Right ventricle myocardium inferior (tissue), 1 donor: ENCODE results near the gene C6orf62. TPM values are rescaled to one million over a fixed set of nuclear protein-coding genes. Genes with fewer than 3 reads are reported as not detected.
"Not testable (repeated sequence)": the region's sequence is repeated elsewhere in the genome, so short reads cannot be mapped to it uniquely, and the experiment has no call there.

Source experiments
- ATAC-seq: fragments of 200-7000 bp; cut with Tn5 transposase; one replicate; pipeline ENCODE4 v1.9.1; 2020; ENCODE audit warnings: mild to moderate bottlenecking, moderate library complexity
- DNase-seq: peaks from one replicate; pipeline ENCODE4 v3.0.0; 2021; ENCODE audit errors: missing footprints
- intact Hi-C: fragments of 100-400 bp; cut with DNase I; formaldehyde crosslinking; loops from one replicate; pipeline ENCODE4 v1.11.0; 2022
- total RNA-seq: library from RNA; stranded (reverse); fragmentation: NEBNext Ultra II Directional; extraction: Animal tissue kit (Norgen Biotek cat#: 25700); gene quantifications from one replicate; pipeline ENCODE4 v1.2.1, GENCODE V29; 2021
- donor health status: DM: no; HTN: yes; CAD: no; lungs with severe emphysema.

The C6orf62 gene
- total RNA-seq, 1 donor from 2014 or later: 43.2 TPM

DNA sequence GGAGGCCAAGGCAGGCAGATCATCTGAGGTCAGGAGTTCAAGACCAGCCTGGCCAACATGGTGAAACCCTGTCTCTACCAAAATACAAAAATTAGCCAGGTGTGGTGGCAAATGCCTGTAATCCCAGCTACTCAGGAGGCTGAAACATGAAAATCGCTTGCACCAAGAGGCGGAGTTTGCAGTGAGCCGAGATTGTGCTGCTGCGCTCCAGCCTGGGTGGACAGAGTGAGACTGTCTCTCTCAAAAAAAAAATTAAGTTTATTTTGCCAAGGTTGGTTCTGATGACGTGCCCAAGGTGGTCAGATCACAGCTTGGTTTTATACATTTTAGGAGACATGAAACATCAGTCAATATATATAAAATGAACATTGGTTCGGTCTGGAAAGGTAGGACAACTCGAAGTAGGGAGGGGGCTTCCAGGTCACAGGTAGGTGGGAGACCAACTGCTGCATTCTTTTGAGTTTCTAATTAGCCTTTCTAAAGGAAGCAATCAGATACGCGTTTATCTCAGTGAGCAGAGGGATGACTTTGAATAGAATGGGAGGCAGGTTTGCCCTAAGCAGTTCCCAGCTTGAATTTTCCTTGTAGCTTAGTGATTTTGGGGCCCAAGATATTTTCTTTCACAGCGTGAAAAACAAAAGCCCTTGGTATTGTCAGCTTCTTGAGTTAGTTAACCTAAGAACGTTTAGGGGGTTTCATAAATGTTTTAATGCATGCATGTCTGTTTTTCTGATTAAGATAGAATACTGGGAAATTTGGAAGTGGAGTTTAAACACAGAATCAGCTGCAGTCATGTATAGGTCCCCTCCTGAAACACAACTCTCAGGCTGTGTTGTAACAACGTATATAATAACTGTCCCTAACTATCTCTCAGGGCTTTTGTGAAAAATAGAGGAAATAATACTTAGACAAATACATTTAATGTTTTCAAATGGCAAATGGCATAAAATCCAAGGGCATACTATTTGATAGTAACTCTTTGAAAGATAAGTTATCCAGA is 35.4 kb downstream of the C6orf62 start:
- intact Hi-C loops: no loop called here
- no peak for ATAC-seq

DNA sequence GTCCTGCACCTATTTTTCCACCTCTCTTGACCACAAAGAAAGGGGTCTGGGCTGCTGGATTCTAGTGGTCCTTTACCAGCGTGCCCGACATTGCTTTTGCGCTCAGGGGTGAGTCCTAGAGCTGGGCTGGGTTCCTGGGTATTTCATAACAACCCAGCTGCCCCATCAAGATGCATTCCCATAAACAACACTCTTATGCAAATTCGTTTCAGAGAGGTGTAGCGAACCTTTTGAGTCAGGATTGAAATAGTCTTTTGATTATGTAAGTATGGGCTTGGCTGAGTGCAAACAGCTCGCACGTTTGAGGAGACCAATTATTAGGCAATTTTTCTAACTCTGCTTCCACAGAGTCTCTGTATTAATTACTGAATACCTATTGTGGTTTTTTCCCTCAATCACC is 38.4 kb downstream of the C6orf62 start:
- ATAC-seq (no peak), DNase-seq (no peak)
- intact Hi-C loops: no loop called here

More for the DNA sequence above, 35.4 kb downstream of the C6orf62 start:
- DNase-seq: no peak

- ATAC-seq, DNase-seq, intact Hi-C loops: not testable (repeated sequence)
These were observed 40.1 kb downstream of the C6orf62 start for GRCh38 chr6:24678792-24679352.

DNA sequence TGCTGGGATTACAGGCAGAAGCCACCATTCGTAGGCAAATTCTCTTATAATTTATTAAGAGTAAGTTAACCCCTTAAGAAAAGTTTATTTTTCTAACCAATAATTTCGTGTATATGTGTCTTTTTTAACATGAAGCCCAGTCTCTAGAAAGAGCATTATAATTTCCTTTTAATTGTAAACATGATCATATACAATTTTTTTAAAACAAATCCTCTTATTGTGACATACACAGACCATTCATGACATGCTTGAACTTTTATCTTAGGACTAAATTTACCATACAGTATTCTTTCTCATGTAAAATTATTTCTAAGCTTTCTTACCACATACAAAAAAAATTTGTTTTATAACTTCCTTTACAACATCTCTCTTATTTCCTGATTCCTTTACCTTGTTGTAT is 45.3 kb downstream of the C6orf62 start:
- no peak for DNase-seq
- intact Hi-C loops: no loop called here
- no peak for ATAC-seq

DNA sequence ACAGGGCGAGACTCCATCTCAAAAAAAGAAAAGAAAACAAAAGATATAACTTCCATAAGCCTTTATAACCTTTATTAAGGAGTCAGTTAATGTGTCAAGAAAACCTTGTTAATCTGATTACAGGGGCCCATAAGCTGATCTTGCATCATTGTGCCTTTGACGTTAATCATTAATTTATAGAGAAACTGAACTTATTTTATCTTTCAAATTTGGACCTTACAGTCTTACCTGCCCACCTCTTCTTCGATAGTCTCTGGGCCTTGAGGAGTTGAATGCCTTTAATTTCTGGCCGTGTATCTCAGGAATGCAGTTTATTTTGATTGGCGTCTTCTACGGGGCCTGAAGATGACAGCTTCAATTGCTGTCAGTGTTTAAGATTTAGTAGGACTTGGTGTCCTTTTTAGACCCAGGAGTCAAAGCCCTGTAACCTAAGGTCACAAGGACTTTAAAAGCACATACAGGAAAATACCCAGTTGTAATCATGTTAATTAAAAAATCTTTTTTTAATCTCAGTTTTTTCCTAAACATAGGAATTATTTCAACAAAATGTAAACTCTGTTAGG is 46.3 kb downstream of the C6orf62 start:
- ATAC-seq: no peak
- no peak for DNase-seq
- intact Hi-C loops: no loop called here

DNA sequence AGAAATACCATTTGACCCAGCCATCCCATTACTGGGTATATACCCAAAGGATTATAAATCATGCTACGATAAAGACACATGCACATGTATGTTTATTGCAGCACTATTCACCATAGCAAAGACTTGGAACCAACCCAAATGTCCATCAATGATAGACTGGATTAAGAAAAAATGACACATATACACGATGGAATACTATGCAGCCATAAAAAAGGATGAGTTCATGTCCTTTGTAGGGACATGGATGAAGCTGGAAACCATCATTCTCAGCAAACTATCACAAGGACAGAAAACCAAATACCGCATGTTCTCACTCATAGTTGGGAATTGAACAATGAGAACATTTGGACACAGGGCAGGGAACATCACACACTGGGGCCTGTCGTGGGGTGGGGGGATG is 47.9 kb downstream of the C6orf62 start:
- DNase-seq, ATAC-seq, intact Hi-C loops: not testable (repeated sequence)

DNA sequence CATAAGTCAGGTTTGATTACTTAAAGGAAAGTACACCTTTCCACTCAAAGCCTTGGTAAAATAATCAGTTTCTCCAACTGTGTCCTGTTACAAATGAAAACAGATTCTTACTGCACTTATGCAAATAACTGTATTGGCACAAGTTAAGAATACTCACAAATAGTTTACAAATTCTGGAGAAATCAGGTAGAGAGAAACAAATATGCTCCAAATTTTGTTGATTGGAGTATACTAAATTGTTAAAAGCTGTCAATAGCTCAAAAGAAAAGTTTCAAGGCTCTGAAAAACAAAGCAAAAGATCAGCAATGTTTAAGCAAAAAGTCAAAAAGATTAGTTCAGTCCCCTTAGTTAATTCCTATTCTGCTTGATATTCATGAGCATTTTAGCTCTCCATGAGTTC is 48.5 kb downstream of the C6orf62 start:
- intact Hi-C loops, ATAC-seq, DNase-seq: not testable (repeated sequence)

GRCh38 chr6:24668997-24669361 is 50.0 kb downstream of the C6orf62 start:
- intact Hi-C loops: no loop called here
- DNase-seq (no peak), ATAC-seq (no peak)

DNA sequence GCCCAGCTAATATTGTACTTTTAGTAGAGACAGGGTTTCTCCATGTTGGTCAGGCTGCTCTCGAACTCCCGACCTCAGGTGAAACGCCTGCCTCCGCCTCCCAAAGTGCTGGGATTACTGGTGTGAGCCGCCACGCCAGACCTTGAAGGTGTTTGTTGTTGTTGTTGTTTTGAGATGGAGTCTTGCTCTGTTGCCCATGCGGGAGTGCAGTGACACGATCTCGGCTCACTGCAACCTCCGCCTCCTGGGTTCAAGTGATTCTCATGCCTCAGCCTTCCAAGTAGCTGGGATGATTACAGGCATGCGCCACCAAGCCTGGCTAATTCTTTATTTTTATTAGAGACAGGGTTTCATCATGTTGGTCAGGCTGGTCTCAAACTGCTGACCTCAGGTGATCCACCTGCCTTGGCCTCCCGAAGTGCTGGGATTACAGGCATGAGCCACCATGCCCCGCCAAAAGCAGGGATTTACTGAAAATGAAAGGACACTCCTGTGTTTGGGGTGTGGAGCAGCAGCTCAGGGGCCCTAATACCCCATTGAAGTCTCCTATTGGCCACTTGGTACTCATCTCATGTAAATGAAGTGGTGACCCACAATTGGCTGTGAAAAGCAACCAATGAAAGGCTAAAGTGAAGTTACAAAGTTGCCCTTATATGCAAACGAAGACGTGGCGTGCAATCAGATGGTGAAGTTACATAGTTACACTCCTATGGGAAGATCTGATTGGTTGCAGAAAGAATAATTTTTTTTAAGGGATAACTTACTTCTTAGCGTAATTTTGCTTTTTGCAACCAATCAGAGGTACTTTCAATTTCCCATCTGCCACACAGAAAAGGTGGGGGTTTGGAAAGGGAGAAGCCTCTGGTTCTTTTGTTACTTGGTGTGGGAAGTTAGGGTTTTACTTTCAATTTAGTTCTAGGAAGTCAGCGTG is 50.6 kb downstream of the C6orf62 start:
- intact Hi-C loops, ATAC-seq, DNase-seq: not testable (repeated sequence)

- no peak for DNase-seq
- no peak for ATAC-seq
- intact Hi-C loops: loop anchor here (2.0 kb wide), 1 partner anchor 53 kb away; no protein-coding TSS in a partner anchor
These were observed 51.6 kb downstream of the C6orf62 start for GRCh38 chr6:24667378-24667803.

GRCh38 chr6:24666641-24667377 is 52.1 kb downstream of the C6orf62 start, which contains the start of the genes ACOT13 and TDP2:
TSS of gene ACOT13 (plus strand) at chr6:24667077. CDS start at chr6:24667264, 187 bp downstream.
TSS of gene TDP2 (minus strand) at chr6:24666899. CDS start at chr6:24666862, 37 bp downstream.
- intact Hi-C loops: loop anchor here (2.0 kb wide), 1 partner anchor 54 kb away; no protein-coding TSS in a partner anchor
- ATAC-seq (peak; percentile 100), DNase-seq (peak; percentile 99)

DNA sequence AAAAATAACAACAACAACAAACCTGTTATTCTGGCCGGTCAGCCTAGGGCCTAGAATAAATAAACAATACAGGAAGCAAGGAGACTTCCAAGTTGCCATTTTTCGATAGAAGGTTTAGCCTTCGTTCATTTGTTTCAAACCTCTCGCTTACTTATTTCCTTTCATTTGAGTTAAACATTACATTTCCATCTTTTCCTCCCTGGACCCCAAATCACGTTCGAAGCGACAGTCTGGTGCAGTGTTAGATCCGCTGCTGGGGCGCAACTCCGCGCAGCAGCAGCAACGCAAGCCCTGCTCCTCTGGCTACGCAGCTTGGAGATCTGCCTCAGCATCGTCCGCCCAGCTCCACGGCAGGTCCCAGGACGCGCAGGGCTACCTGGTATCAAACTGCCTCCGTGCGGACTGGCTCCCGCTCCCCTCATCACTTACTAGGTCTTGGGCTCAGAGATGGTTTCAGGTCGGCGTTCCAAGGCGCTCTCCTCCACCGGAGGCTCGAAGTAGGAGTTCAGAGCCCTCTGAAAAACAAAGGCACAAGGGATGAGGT is 52.8 kb downstream of the C6orf62 start:
- DNase-seq: peak; percentile 76
- intact Hi-C loops: loop anchor here (2.0 kb wide), 1 partner anchor 55 kb away; no protein-coding TSS in a partner anchor
- peak; percentile 4 for ATAC-seq

- no peak for ATAC-seq
- intact Hi-C loops: no loop called here
These were observed 54.6 kb downstream of the C6orf62 start for GRCh38 chr6:24664046-24664987.

GRCh38 chr6:24663189-24663588 is 55.8 kb downstream of the C6orf62 start:
- ATAC-seq (no peak), DNase-seq (no peak)
- intact Hi-C loops: no loop called here

More at GRCh38 chr6:24664046-24664987, 54.6 kb downstream of the C6orf62 start:
- no peak for DNase-seq

GRCh38 chr6:24662236-24662635 is 56.7 kb downstream of the C6orf62 start:
- DNase-seq: no peak
- ATAC-seq: no peak
- intact Hi-C loops: no loop called here

- intact Hi-C loops, ATAC-seq, DNase-seq: not testable (repeated sequence)
These were observed 57.2 kb downstream of the C6orf62 start for GRCh38 chr6:24661759-24662158.
